MM.1S (cell line): ENCODE data around the gene RAB12.

Experiments used
- DNase-seq: peaks from one replicate; pipeline ENCODE4 v3.0.0-alpha.2; 2015
- H2AFZ ChIP-seq: fragments of 300-600 bp; sonication (generic); 2 replicates; pipeline ENCODE4 v1.6.0; 2016; ENCODE audit warnings: antibody characterized with exemption, low read length
- H3F3A ChIP-seq: fragments of 300-600 bp; sonication (generic); 2 replicates; pipeline ENCODE4 v1.6.1; 2016; ENCODE audit warnings: mild to moderate bottlenecking, antibody characterized with exemption, low read length, moderate library complexity, mixed read lengths; ENCODE audit not compliant: insufficient read depth
- H3K27ac ChIP-seq: fragments of 300-600 bp; sonication (generic); 2 replicates; pipeline ENCODE4 v1.5.1; 2016; ENCODE audit warnings: mild to moderate bottlenecking, low read length
- H3K27me3 ChIP-seq: fragments of 300-600 bp; sonication (generic); replicated peaks from 2 replicates; pipeline ENCODE4 v1.6.0; 2016; ENCODE audit warnings: low read length; ENCODE audit not compliant: insufficient read depth
- H3K36me3 ChIP-seq: fragments of 300-600 bp; sonication (generic); replicated peaks from 2 replicates; pipeline ENCODE4 v1.6.1; 2016; ENCODE audit warnings: mild to moderate bottlenecking, low read length, mixed read lengths; ENCODE audit not compliant: insufficient read depth
- H3K4me1 ChIP-seq: fragments of 300-600 bp; sonication (generic); 2 replicates; pipeline ENCODE4 v1.6.1; 2016; ENCODE audit warnings: low read length, mixed read lengths
- H3K4me2 ChIP-seq: fragments of 300-600 bp; sonication (generic); 2 replicates; pipeline ENCODE4 v1.6.0; 2016; ENCODE audit warnings: low read depth, low read length
- H3K4me3 ChIP-seq: fragments of 300-600 bp; sonication (generic); 2 replicates; pipeline ENCODE4 v1.5.1; 2016; ENCODE audit warnings: low read length, mixed read lengths
- H3K79me2 ChIP-seq: fragments of 300-600 bp; sonication (generic); 2 replicates; pipeline ENCODE4 v1.6.1; 2016; ENCODE audit warnings: mixed run types, low read length, mixed read lengths
- H3K9ac ChIP-seq: fragments of 300-600 bp; sonication (generic); 2 replicates; pipeline ENCODE4 v1.6.1; 2016; ENCODE audit warnings: low read length, mixed read lengths
- H3K9me2 ChIP-seq: fragments of 300-600 bp; sonication (generic); replicated peaks from 2 replicates; pipeline ENCODE4 v1.6.1; 2016; ENCODE audit warnings: mild to moderate bottlenecking, low read length, mixed read lengths; ENCODE audit not compliant: insufficient read depth
- H3K9me3 ChIP-seq: fragments of 300-600 bp; sonication (generic); replicated peaks from 2 replicates; pipeline ENCODE4 v1.6.1; 2016; ENCODE audit warnings: mild to moderate bottlenecking, low read length, mixed read lengths; ENCODE audit not compliant: insufficient read depth
- H4K20me1 ChIP-seq: fragments of 300-600 bp; sonication (generic); 2 replicates; pipeline ENCODE4 v1.6.1; 2016; ENCODE audit warnings: mild to moderate bottlenecking, low read length, moderate library complexity, mixed read lengths; ENCODE audit not compliant: insufficient read depth
- EZH2 ChIP-seq: fragments of 300-600 bp; sonication (generic); optimal IDR thresholded peaks from 2 replicates; pipeline ENCODE3; 2017; ENCODE audit warnings: low read depth, mild to moderate bottlenecking, antibody characterized with exemption, low read length, mixed read lengths
- EZH2phosphoT487 ChIP-seq: fragments of 300-600 bp; sonication (generic); IDR thresholded peaks from 2 replicates; pipeline ENCODE4 v1.6.1; 2018; ENCODE audit warnings: antibody characterized with exemption, low read length
- TF ChIP-seq, protein P1 (sequence below): fragments of 300-600 bp; sonication (generic); IDR thresholded peaks from 2 replicates; pipeline ENCODE4 v1.5.1; 2016; ENCODE audit warnings: antibody characterized with exemption, low read length, mixed read lengths

Gene RAB12

GRCh38 chr18:8658858-8659485 is 49.7 kb downstream of the RAB12 start:
- Histone ChIP-seq H4K20me1 (no peaks in the 10 kb centered on the region), H2AFZ (no peak overlapping the region), H3K79me2 (no peaks in the 10 kb centered on the region), H3K9me3 (no peaks in the 10 kb centered on the region), H3K4me3 (no peak overlapping the region), H3K4me2 (no peak overlapping the region), H3K27me3 (no peaks in the 10 kb centered on the region), H3K9ac (no peak overlapping the region), H3F3A (no peaks in the 10 kb centered on the region), H3K9me2 (no peaks in the 10 kb centered on the region), H3K36me3 (no peaks in the 10 kb centered on the region), H3K27ac (no peak overlapping the region), H3K4me1 (peaks cover 12% of the 10 kb centered on the region; the same call in 1 of the 2 replicates)
- DNase-seq, result no peak
- no peak for TF ChIP-seq EZH2phosphoT487
- TF ChIP-seq, protein P1, sequence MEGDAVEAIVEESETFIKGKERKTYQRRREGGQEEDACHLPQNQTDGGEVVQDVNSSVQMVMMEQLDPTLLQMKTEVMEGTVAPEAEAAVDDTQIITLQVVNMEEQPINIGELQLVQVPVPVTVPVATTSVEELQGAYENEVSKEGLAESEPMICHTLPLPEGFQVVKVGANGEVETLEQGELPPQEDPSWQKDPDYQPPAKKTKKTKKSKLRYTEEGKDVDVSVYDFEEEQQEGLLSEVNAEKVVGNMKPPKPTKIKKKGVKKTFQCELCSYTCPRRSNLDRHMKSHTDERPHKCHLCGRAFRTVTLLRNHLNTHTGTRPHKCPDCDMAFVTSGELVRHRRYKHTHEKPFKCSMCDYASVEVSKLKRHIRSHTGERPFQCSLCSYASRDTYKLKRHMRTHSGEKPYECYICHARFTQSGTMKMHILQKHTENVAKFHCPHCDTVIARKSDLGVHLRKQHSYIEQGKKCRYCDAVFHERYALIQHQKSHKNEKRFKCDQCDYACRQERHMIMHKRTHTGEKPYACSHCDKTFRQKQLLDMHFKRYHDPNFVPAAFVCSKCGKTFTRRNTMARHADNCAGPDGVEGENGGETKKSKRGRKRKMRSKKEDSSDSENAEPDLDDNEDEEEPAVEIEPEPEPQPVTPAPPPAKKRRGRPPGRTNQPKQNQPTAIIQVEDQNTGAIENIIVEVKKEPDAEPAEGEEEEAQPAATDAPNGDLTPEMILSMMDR, result no peak
- no peak for TF ChIP-seq EZH2

- no peak overlapping the region for H3K4me3 ChIP-seq
- no peak overlapping the region for H2AFZ ChIP-seq
- no peak for DNase-seq
- no peaks in the 10 kb centered on the region for H4K20me1 ChIP-seq
- peaks cover 12% of the 10 kb centered on the region; the same call in 1 of the 2 replicates for H3K4me1 ChIP-seq
- no peak overlapping the region for H3K4me2 ChIP-seq
- TF ChIP-seq, protein P1, result no peak
- no peak for TF ChIP-seq EZH2phosphoT487
- TF ChIP-seq EZH2, result no peak
- no peak overlapping the region for H3K9ac ChIP-seq
- no peaks in the 10 kb centered on the region for H3F3A ChIP-seq
- H3K27ac ChIP-seq, result no peak overlapping the region
- no peaks in the 10 kb centered on the region for H3K9me2 ChIP-seq
- H3K79me2 ChIP-seq, result no peaks in the 10 kb centered on the region
- H3K9me3 ChIP-seq, result no peaks in the 10 kb centered on the region
- no peaks in the 10 kb centered on the region for H3K27me3 ChIP-seq
- H3K36me3 ChIP-seq, result no peaks in the 10 kb centered on the region
Observed at GRCh38 chr18:8659609-8660242, 50.5 kb downstream of the RAB12 start.

DNA sequence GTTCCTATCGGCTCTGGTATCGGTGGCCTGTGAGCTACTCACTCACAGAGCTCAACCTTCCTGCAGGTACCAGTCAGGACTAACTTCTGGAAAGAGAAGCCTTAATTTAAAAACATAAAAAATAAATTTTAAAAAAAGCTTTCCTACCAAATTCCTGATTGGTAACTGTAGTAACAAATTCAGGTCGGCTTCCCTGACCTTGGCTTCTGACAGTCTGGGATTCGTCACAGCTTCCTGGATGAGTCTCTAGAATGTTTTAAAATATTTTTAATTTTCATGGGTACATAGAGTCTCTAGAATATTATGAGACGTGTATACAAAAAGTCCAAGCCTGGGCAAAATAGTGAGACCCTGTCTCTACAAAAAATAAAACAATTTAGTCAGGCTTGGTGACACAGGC is 51.1 kb downstream of the RAB12 start:
- H3K27me3 ChIP-seq, result no peaks in the 10 kb centered on the region
- no peaks in the 10 kb centered on the region for H3K79me2 ChIP-seq
- H3K9me3 ChIP-seq, result no peaks in the 10 kb centered on the region
- DNase-seq, result no peak
- no peak overlapping the region for H3K4me3 ChIP-seq
- peaks cover 12% of the 10 kb centered on the region; the same call in 1 of the 2 replicates for H3K4me1 ChIP-seq
- H3K36me3 ChIP-seq, result no peaks in the 10 kb centered on the region
- TF ChIP-seq EZH2phosphoT487 (no peak), EZH2 (no peak)
- TF ChIP-seq, protein P1, result no peak
- H4K20me1 ChIP-seq, result no peaks in the 10 kb centered on the region
- no peak overlapping the region for H3K27ac ChIP-seq
- H3K9me2 ChIP-seq, result no peaks in the 10 kb centered on the region
- no peak overlapping the region for H2AFZ ChIP-seq
- no peak overlapping the region for H3K9ac ChIP-seq
- H3K4me2 ChIP-seq, result no peak overlapping the region
- no peaks in the 10 kb centered on the region for H3F3A ChIP-seq
